Glomerular visceral epithelial cell (primary cell): Measurements from ENCODE around the gene CASD1.
A peak's percentile ranks its signal among the peaks of the same experiment; 100 is the strongest.

Experiments used
- DNase-seq: peaks from one replicate; pipeline ENCODE4 v3.0.0-alpha.2; 2016; ENCODE audit errors: extremely low spot score

CASD1 gene

GRCh38 chr7:94509264-94509886, at the start of gene CASD1:
TSS of gene CASD1 (plus strand) at chr7:94509809. CDS start at chr7:94510085, 276 bp downstream.
- peak; percentile 47 for DNase-seq

GRCh38 chr7:94466516-94466915, 43.1 kb upstream of the CASD1 start:
- no peak for DNase-seq

- DNase-seq = no peak
These were observed 38.0 kb upstream of the CASD1 start for GRCh38 chr7:94471604-94472003.

- no peak for DNase-seq
These were observed 37.0 kb upstream of the CASD1 start for GRCh38 chr7:94472608-94473007.

- no peak for DNase-seq
These were observed 33.3 kb upstream of the CASD1 start for GRCh38 chr7:94476251-94476840.

- no peak for DNase-seq
These were observed 31.7 kb upstream of the CASD1 start for GRCh38 chr7:94477878-94478277.

GRCh38 chr7:94478648-94479214, 30.9 kb upstream of the CASD1 start:
- no peak for DNase-seq

- DNase-seq = no peak
These were observed 28.3 kb upstream of the CASD1 start for GRCh38 chr7:94481279-94481678.

GRCh38 chr7:94482796-94483195, 26.8 kb upstream of the CASD1 start:
- DNase-seq = no peak

GRCh38 chr7:94483843-94484242, 25.8 kb upstream of the CASD1 start:
- no peak for DNase-seq

- DNase-seq = no peak
These were observed 23.4 kb upstream of the CASD1 start for GRCh38 chr7:94486216-94486615.

GRCh38 chr7:94491410-94491809, 18.2 kb upstream of the CASD1 start:
- no peak for DNase-seq

- DNase-seq = no peak
These were observed 17.0 kb upstream of the CASD1 start for GRCh38 chr7:94492601-94493000.

GRCh38 chr7:94497874-94498670, 11.5 kb upstream of the CASD1 start:
- DNase-seq = no peak

GRCh38 chr7:94498918-94499317, 10.7 kb upstream of the CASD1 start:
- DNase-seq = no peak

- no peak for DNase-seq
These were observed 2.1 kb upstream of the CASD1 start for GRCh38 chr7:94507462-94507861.

GRCh38 chr7:94507962-94508361, 1.6 kb upstream of the CASD1 start:
- DNase-seq = no peak

- peak; percentile 64 for DNase-seq
These were observed 425 bp downstream of the CASD1 start for GRCh38 chr7:94509887-94510581.

GRCh38 chr7:94510582-94511496, 1.2 kb downstream of the CASD1 start:
- DNase-seq = peak; percentile 33

- DNase-seq = no peak
These were observed 2.1 kb downstream of the CASD1 start for GRCh38 chr7:94511718-94512117.
